Thoracic aorta endothelial cell (primary cell): ENCODE measurements around the gene ODF2. TPM values are rescaled to one million over a fixed set of nuclear protein-coding genes. Genes with fewer than 3 reads are reported as not detected.

Experiments used
- small RNA-seq: library from RNA; depleted of rRNA; stranded (forward); fragments of <200 nt; gene quantifications from one replicate; pipeline ENCODE3, GENCODE V24; 2012
- total RNA-seq: library from RNA; depleted of rRNA; stranded (reverse); fragments of >200 nt; gene quantifications from 2 replicates; pipeline ENCODE4 v1.2.3, GENCODE V29; 2012

The ODF2 gene
- 41.6 and 44.8 TPM in 2 replicates for total RNA-seq

DNA sequence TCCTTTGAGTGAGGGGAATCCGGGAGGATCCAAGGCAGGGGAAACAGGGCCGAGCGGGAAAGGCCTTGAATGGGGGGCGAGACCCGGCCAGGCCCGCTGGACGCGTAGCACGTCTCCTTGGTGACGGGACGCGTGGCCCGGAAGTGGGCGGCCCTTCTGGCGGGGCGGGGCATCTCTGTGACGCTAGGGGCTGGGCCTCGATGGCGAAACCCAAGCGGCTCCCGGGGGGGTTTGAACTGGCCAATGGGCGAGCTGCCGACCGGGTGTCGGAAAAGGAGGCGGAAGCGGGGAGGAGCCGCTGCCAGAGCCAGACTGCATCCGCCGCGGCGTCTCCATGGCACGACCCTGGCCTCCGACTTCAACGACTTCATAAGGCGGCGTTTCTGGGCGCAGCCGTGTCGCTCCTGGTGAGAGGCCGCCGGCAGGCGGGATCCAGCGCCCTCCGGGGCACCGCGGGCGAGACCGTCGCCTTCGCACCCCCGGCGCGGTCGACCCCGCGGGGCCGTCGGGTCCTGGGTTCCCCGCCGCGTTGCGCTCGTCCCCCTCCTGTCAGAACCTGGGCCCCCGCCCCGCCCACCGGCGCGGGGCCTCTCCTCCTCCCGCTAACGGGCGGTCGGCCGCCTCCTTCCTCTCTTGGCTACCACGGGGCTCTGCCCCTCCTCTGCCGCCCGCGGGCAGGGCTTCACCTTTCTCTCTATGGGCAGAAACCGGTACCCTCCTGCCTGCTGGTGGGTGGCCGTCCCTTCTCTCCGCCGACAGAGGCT, at the start of gene ODF2:
ODF2 (plus strand) TSS at position 158 of the 764 bp plus-strand sequence; CDS start at position 244, 86 bp downstream.

GRCh38 chr9:128420651-128421481, 34.9 kb upstream of the ODF2 start, which contains the start of gene CERCAM:
Gene CERCAM (plus strand): TSS chr9:128420857. CDS start chr9:128420878, 21 bp downstream.

DNA sequence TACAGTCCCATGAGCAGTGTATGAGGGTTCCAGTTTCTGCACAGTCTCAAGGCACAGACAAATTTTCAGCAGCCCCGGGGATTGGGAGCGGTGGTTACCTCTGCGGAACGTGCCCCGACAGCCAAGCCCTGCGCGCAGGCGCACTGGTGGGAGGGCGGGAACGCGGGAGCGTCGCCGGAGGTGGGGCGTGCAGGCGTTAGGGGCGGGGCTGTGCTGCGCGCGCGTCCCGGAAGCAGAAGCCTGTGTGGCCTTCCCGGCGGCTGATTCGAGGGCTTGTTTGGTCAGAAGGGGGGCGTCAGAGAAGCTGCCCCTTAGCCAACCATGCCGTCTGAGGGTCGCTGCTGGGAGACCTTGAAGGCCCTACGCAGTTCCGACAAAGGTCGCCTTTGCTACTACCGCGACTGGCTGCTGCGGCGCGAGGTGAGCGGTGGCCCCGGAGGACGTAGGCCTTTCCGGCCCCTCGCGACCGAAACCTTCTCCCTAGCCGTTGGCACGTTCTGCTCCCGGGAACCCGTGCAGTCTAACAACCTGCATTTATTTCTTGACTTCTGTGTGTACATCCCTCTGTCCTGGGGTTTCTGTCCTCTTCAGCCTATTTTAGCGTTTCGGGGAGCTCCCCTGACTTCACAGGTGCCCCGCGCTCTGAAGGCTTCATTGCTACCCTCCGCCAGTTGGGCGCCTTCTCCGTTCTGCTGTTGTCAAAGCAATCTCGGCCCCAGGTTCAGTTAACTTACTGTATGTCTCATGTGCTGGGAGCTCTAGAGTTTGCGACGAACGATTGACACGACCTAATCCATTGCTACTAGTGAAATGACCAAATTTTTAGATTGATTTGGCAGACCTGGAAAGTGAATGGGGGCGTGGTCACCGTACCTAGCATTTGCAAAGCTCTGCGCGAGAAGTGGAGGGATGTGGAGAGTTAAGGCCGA, 48.9 kb downstream of the ODF2 start, which contains the start of gene GLE1:
GLE1 (plus strand) TSS at position 235 of the 929 bp plus-strand sequence; CDS start at position 322, 87 bp downstream.

Small RNA genes within 50 kb of the gene (small RNA-seq; reads per million reads assigned to genes)
- not detected for gene RNU7-171P

Other genes with a start within 250 kb of the ODF2 start
- gene GOLGA2, start 180.0 kb upstream of the ODF2 start, total RNA-seq = 65.9 and 73.5 TPM in 2 replicates
- 24.9 and 26.3 TPM in 2 replicates for gene SWI5, start 179.7 kb upstream of the ODF2 start, total RNA-seq
- 20.7 and 23.3 TPM in 2 replicates for gene TRUB2, start 133.6 kb upstream of the ODF2 start, total RNA-seq
- gene COQ4, start 133.2 kb upstream of the ODF2 start, total RNA-seq = 31.1 and 36.1 TPM in 2 replicates
- 29.3 and 33.7 TPM in 2 replicates for gene SLC27A4, start 115.5 kb upstream of the ODF2 start, total RNA-seq
- gene URM1, start 84.6 kb upstream of the ODF2 start, total RNA-seq = 54.8 and 55.3 TPM in 2 replicates
- 20.7 and 22.5 TPM in 2 replicates for gene CERCAM, start 35.1 kb upstream of the ODF2 start, total RNA-seq
- 27.4 and 34.9 TPM in 2 replicates for gene GLE1, start 48.7 kb downstream of the ODF2 start, total RNA-seq
- gene SPTAN1, start 96.6 kb downstream of the ODF2 start, total RNA-seq = 372 and 467 TPM in 2 replicates
- 57.2 and 67.6 TPM in 2 replicates for gene DYNC2I2, start 200.8 kb downstream of the ODF2 start, total RNA-seq
- gene SET, start 233.2 kb downstream of the ODF2 start, total RNA-seq = 676 and 721 TPM in 2 replicates
- gene PKN3, start 246.5 kb downstream of the ODF2 start, total RNA-seq = 20.6 and 31.9 TPM in 2 replicates